NCI-H187 treated with DMSO at 0.1 percent for 48 hours (cell line): ENCODE results near the gene HSD17B2.
"Not testable (repeated sequence)": the region's sequence is repeated elsewhere in the genome, so short reads cannot be mapped to it uniquely, and the experiment has no call there.

Experiments
- DNase-seq: peaks from one replicate; lab custom pipeline; 2025; lab: John Stamatoyannopoulos, UW

HSD17B2 gene

GRCh38 chr16:82082097-82082496, 47.0 kb downstream of the HSD17B2 start:
- DNase-seq = no peak

- no peak for DNase-seq
These were observed 47.6 kb downstream of the HSD17B2 start for GRCh38 chr16:82082543-82083244.

- DNase-seq = no peak
These were observed 48.8 kb downstream of the HSD17B2 start for GRCh38 chr16:82083710-82084353.

GRCh38 chr16:82085011-82085779, 50.1 kb downstream of the HSD17B2 start:
- no peak for DNase-seq

- no peak for DNase-seq
These were observed 53.4 kb downstream of the HSD17B2 start for GRCh38 chr16:82088483-82088882.

- DNase-seq = no peak
These were observed 56.2 kb downstream of the HSD17B2 start for GRCh38 chr16:82091241-82091640.

GRCh38 chr16:82092711-82093110, 57.7 kb downstream of the HSD17B2 start:
- no peak for DNase-seq

GRCh38 chr16:82093666-82094300, 58.7 kb downstream of the HSD17B2 start:
- no peak for DNase-seq

- no peak for DNase-seq
These were observed 60.0 kb downstream of the HSD17B2 start for GRCh38 chr16:82094942-82095540.

GRCh38 chr16:82096641-82097040, 61.6 kb downstream of the HSD17B2 start:
- no peak for DNase-seq

- no peak for DNase-seq
These were observed 70.1 kb downstream of the HSD17B2 start for GRCh38 chr16:82105107-82105506.

- no peak for DNase-seq
These were observed 73.0 kb downstream of the HSD17B2 start for GRCh38 chr16:82108100-82108499.

- no peak for DNase-seq
These were observed 73.7 kb downstream of the HSD17B2 start for GRCh38 chr16:82108774-82109173.

GRCh38 chr16:82109266-82109665, 74.2 kb downstream of the HSD17B2 start:
- not testable (repeated sequence) for DNase-seq

- DNase-seq = no peak
These were observed 76.9 kb downstream of the HSD17B2 start for GRCh38 chr16:82111944-82112343.

- DNase-seq = no peak
These were observed 78.7 kb downstream of the HSD17B2 start for GRCh38 chr16:82113741-82114140.

GRCh38 chr16:82116535-82116934, 81.5 kb downstream of the HSD17B2 start:
- DNase-seq = no peak

GRCh38 chr16:82118749-82119148, 83.7 kb downstream of the HSD17B2 start:
- no peak for DNase-seq

- peak; percentile 24 for DNase-seq
These were observed 84.4 kb downstream of the HSD17B2 start for GRCh38 chr16:82119405-82119804.

GRCh38 chr16:82124651-82125050, 89.6 kb downstream of the HSD17B2 start:
- no peak for DNase-seq

GRCh38 chr16:82129881-82130280, 94.8 kb downstream of the HSD17B2 start:
- no peak for DNase-seq

- DNase-seq = no peak
These were observed 98.7 kb downstream of the HSD17B2 start for GRCh38 chr16:82133798-82134197.
